AG04449 (cell line): Measurements from ENCODE around the gene TIFAB.

Experiments
- CTCF ChIA-PET: fragments of 350-600 bp; formaldehyde crosslinking; extraction: SDS; loops from one replicate; lab custom pipeline; 2021; ENCODE audit warnings: antibody characterized with exemption; lab: Yijun Ruan, JAX
- POLR2A ChIA-PET: fragments of 400-600, 350-600 bp; formaldehyde crosslinking; extraction: SDS; loops from one replicate; lab custom pipeline; 2020; ENCODE audit warnings: antibody characterized with exemption, inconsistent platforms; lab: Yijun Ruan, JAX
- DNase-seq: peaks from one replicate; pipeline ENCODE4 v3.0.0-alpha.2; 2010; ENCODE audit warnings: low read depth, low spot score
- H3K4me3 ChIP-seq: 2 replicates; pipeline ENCODE4 v1.5.1; 2011; ENCODE audit warnings: low read depth, mild to moderate bottlenecking, control low read depth, low read length
- TF ChIP-seq, protein P1 (sequence below): IDR thresholded peaks from one replicate; pipeline ENCODE4 v1.5.1; 2011; ENCODE audit warnings: mild to moderate bottlenecking, moderate library complexity, low read length, control low read depth, inconsistent platforms; ENCODE audit not compliant: insufficient read depth; ENCODE audit errors: missing control alignments

Gene TIFAB

DNA sequence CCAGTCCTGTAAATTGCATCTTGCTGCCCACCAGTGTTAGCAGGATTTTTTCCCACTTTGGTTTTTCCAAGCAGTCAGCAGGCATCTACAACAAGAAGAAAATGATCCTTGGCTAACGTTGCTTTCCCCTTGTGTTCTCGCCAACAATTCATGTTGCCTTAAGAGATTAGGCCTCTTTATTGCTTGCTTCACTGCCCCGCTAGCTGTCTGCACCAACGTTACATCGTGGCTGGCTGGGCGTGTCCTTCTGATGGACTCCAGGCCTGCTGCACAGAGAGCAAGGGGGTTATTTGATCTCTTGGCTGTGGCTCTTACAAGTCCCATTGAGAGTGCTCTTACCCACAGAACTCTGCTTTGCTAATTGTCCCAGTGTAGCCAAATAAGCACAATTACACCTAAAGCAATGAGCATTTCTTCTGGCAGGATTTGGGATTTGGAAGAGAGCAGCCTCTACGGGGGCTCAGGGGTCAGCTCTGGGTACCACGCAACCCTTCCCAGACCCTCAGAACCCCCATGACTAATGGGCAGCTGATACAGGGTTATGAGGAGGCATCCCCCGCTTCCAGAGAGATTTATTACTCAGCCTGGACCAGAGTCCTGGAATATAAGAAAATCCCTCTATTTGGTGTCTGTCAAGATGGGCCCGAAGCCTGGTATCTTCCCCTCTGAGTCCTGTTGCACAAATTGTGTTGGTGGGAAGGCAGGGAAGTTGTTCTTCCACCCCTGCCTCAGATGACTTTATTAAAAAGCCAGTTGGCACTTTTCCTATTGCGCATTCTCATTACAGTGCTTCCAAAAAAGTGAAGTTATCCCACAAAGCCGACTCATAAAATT is 22.6 kb downstream of the TIFAB start:
- no peak for DNase-seq
- CTCF ChIA-PET = interaction anchor here (1.6 to 6.3 kb wide), 2 partner anchors 8 to 82 kb away, joined by 4 to 134 read pairs; no protein-coding TSS in a partner anchor
- TF ChIP-seq, protein P1, sequence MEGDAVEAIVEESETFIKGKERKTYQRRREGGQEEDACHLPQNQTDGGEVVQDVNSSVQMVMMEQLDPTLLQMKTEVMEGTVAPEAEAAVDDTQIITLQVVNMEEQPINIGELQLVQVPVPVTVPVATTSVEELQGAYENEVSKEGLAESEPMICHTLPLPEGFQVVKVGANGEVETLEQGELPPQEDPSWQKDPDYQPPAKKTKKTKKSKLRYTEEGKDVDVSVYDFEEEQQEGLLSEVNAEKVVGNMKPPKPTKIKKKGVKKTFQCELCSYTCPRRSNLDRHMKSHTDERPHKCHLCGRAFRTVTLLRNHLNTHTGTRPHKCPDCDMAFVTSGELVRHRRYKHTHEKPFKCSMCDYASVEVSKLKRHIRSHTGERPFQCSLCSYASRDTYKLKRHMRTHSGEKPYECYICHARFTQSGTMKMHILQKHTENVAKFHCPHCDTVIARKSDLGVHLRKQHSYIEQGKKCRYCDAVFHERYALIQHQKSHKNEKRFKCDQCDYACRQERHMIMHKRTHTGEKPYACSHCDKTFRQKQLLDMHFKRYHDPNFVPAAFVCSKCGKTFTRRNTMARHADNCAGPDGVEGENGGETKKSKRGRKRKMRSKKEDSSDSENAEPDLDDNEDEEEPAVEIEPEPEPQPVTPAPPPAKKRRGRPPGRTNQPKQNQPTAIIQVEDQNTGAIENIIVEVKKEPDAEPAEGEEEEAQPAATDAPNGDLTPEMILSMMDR = no peak
- POLR2A ChIA-PET = no interaction called here
- H3K4me3 ChIP-seq = no peak overlapping the region

DNA sequence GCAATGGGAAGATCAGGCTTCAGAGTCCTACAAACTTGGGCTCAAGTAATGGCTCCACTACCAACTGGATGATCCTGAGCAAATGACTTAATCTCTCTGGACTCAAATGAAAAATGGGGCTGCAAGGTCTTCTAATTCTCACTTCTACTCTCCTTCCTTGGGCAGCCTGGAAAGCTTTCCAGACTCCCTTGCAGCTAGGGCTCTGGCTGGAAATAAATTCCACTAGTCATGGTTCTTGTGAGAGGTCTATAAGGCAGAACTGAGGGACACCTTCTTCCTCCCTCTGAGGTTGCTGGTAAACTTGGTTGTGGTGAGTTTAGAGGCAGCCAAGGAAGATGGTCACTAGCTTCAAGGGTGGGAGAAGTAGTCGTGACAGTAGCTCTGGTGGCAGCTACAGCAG is 23.6 kb downstream of the TIFAB start:
- POLR2A ChIA-PET = no interaction called here
- no peak overlapping the region for H3K4me3 ChIP-seq
- no peak for DNase-seq
- TF ChIP-seq, protein P1 = no peak
- CTCF ChIA-PET = interaction anchor here (1.4 to 6.3 kb wide), 3 partner anchors 9 to 81 kb away, joined by 4 to 134 read pairs (median 4); no protein-coding TSS in a partner anchor

DNA sequence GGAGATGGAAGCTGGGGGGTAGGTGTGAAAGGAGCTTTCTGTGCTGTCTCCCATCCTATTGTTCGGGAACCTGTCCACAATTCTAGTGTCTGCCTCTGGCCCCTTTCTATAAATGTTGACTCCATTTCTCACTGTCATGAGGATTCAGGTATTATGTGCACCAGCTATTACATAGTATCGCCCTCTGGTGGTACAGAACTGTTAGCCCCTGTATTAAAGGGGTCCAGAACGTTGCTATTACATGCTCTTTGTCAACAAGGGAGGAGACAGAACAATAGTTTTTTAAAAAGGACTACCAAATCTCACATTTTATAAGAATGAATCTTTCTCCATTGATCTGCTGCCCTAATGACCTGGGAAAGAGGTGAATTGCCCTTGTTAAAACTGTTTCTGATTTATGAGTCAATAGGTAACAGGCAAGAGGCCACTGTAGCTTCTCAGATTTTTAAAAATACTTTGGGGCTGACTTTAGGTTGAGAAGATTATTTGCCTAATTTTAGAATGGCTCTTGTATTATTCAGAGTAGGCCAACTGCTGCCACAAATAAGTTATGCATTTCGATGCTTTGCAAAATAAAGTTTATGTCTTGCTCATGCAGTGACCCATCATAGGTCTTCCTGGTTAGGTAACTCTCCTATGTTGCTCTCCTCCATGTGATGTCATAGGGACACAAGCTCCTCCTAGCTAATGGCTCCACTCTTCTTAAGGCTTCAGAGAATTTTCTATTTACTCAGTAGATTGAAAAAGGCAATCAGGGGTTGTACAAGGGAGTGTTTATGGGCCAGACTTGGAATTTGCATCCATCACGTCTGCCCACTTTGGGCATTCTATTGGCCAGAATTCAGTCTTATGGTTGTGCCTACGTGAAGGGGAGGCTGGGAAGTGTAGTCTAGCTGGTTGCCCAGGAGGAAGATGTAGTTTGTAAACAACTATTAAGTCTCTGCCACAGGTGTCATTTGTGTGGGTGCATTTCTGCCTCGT is 25.8 kb downstream of the TIFAB start:
- TF ChIP-seq, protein P1 = peak; percentile 68
- no peak overlapping the region for H3K4me3 ChIP-seq
- ChIA-PET POLR2A (interaction anchor here (1.5 kb wide), 1 partner anchor 27 kb away, joined by 3 read pairs; the partner anchor contains the start of gene MACROH2A1), CTCF (interaction anchor here (0.7 to 6.3 kb wide), 45 partner anchors 10 to 423 kb away, joined by 3 to 134 read pairs (median 5); partner anchors contain the start of genes DCANP1 and MACROH2A1)
- DNase-seq = no peak

DNA sequence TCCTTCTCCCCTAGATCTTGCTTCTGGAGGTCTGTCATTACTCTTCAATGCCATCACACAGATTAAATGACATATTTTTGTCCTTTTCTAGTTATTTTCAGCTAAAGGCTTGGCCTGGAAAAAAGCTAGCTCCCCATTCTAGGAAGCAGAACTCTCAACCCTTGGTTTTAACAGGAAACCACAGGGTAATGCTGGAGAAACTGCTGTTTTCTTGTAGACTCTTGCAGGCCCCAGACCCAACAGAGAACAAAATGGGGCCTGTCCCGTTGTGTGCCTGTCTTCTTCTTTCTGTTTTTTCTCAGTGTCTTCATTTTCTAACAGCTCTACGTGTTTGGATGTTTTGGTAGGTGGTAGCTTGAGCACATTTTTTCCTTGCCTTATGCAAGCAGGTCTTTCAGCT is 26.5 kb downstream of the TIFAB start:
- CTCF ChIA-PET = interaction anchor here (0.7 to 6.3 kb wide), 44 partner anchors 9 to 422 kb away, joined by 3 to 134 read pairs (median 5); partner anchors contain the start of genes DCANP1 and MACROH2A1
- TF ChIP-seq, protein P1 = no peak
- no peak overlapping the region for H3K4me3 ChIP-seq
- POLR2A ChIA-PET = interaction anchor here (1.5 kb wide), 1 partner anchor 26 kb away, joined by 3 read pairs; the partner anchor contains the start of gene MACROH2A1
- DNase-seq = no peak

DNA sequence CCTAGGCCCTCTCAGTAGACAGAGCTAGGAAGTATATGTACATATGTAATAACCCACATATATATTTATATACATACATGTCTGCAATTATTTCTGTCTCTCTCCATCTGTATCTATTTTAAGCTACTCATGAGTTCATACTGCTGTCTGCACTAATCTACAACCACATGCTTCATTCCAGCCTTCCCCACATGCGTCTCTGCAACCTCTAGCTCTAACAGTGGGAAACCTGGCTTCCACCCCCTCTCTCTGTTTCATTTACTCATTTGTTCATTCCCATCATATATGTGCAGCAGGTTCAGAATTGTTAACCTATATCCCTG is 28.3 kb downstream of the TIFAB start:
- ChIA-PET POLR2A (interaction anchor here (0.6 to 1.1 kb wide), 2 partner anchors 10 to 230 kb away, joined by 3 to 4 read pairs; no protein-coding TSS in a partner anchor), CTCF (interaction anchor here (0.9 to 6.3 kb wide), 12 partner anchors 13 to 245 kb away, joined by 3 to 134 read pairs (median 6); partner anchors contain the start of genes DCANP1 and MACROH2A1)
- DNase-seq = no peak
- no peak overlapping the region for H3K4me3 ChIP-seq
- TF ChIP-seq, protein P1 = no peak
